ENCODE results near the gene GFPT2. TPM values are rescaled to one million over a fixed set of nuclear protein-coding genes. Genes with fewer than 3 reads are reported as not detected.

The GFPT2 gene
- total RNA-seq, 1 experiment from 2014 or later = 8.2 TPM

GRCh38 chr5:180380856-180381255 is 27.7 kb upstream of the GFPT2 start:
- Mint-ChIP-seq H3K27me3 (ENCODE audit: insufficient read depth, unreplicated experiment) (peaks cover under 1% of the 10 kb centered on the region), H3K27ac (ENCODE audit: low read depth, unreplicated experiment) (no peak overlapping the region), H3K4me3 (ENCODE audit: unreplicated experiment) (no peak overlapping the region), H3K36me3 (ENCODE audit: insufficient read depth, unreplicated experiment) (peaks cover 4% of the 10 kb centered on the region), H3K9me3 (ENCODE audit: unreplicated experiment) (no peaks in the 10 kb centered on the region), H3K4me1 (ENCODE audit: insufficient read depth, unreplicated experiment) (no peaks in the 10 kb centered on the region)
- DNase-seq (ENCODE audit: unreplicated experiment) = no peak
- intact Hi-C loops (cut with micrococcal nuclease) = no loop called here
- CTCF ChIA-PET = interaction anchor here (0.6 to 0.7 kb wide), 2 partner anchors 62 to 74 kb away, joined by 3 read pairs; no protein-coding TSS in a partner anchor
- no TSS peak for BruUV-seq (replicated peaks)
- no peak for TF ChIP-seq CTCF (IDR thresholded peaks at IDR 0.05; ENCODE audit: unreplicated experiment)
- POLR2A ChIA-PET = no interaction called here

DNA sequence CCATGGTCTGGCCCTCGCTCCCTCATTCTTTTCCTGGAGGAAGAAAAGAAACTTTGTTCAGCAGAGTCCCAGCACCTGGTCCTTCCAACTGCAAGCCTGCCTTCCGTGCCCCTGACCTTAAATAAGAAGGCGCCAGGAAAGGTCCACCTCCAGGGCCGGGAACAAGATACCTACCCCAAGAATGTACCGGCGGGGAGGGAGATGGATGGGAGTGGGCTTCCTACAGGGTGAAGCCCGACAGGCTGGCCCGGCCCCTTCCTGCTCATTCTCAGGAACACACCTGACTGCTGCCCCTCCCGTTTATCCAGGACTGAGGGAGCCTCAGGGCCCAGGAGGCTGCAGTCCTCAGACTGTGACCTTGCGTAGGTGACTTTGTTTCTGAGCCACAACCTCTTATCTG is 27.3 kb upstream of the GFPT2 start:
- H3K4me3 Mint-ChIP-seq (ENCODE audit: unreplicated experiment) = no peak overlapping the region
- no peaks in the 10 kb centered on the region for H3K4me1 Mint-ChIP-seq (ENCODE audit: insufficient read depth, unreplicated experiment)
- BruUV-seq (replicated peaks) = no TSS peak
- H3K9me3 Mint-ChIP-seq (ENCODE audit: unreplicated experiment) = no peaks in the 10 kb centered on the region
- TF ChIP-seq CTCF (IDR thresholded peaks at IDR 0.05; ENCODE audit: unreplicated experiment) = no peak
- H3K27me3 Mint-ChIP-seq (ENCODE audit: insufficient read depth, unreplicated experiment) = peaks cover 5% of the 10 kb centered on the region
- peaks cover 4% of the 10 kb centered on the region for H3K36me3 Mint-ChIP-seq (ENCODE audit: insufficient read depth, unreplicated experiment)
- DNase-seq (ENCODE audit: unreplicated experiment) = no peak
- H3K27ac Mint-ChIP-seq (ENCODE audit: low read depth, unreplicated experiment) = no peak overlapping the region
- intact Hi-C loops (cut with micrococcal nuclease) = no loop called here
- ChIA-PET CTCF (no interaction called here), POLR2A (no interaction called here)

GRCh38 chr5:180379355-180380070 is 26.4 kb upstream of the GFPT2 start:
- no peak for TF ChIP-seq CTCF (IDR thresholded peaks at IDR 0.05; ENCODE audit: unreplicated experiment)
- DNase-seq (ENCODE audit: unreplicated experiment) = no peak
- H3K9me3 Mint-ChIP-seq (ENCODE audit: unreplicated experiment) = no peaks in the 10 kb centered on the region
- intact Hi-C loops (cut with micrococcal nuclease) = no loop called here
- peaks cover 4% of the 10 kb centered on the region for H3K36me3 Mint-ChIP-seq (ENCODE audit: insufficient read depth, unreplicated experiment)
- CTCF ChIA-PET = interaction anchor here (0.7 kb wide), 1 partner anchor 1286 kb away, joined by 3 read pairs; no protein-coding TSS in a partner anchor
- H3K27me3 Mint-ChIP-seq (ENCODE audit: insufficient read depth, unreplicated experiment) = peaks cover 10% of the 10 kb centered on the region
- BruUV-seq (replicated peaks) = no TSS peak
- H3K4me3 Mint-ChIP-seq (ENCODE audit: unreplicated experiment) = no peak overlapping the region
- H3K4me1 Mint-ChIP-seq (ENCODE audit: insufficient read depth, unreplicated experiment) = no peaks in the 10 kb centered on the region
- POLR2A ChIA-PET = no interaction called here
- no peak overlapping the region for H3K27ac Mint-ChIP-seq (ENCODE audit: low read depth, unreplicated experiment)

DNA sequence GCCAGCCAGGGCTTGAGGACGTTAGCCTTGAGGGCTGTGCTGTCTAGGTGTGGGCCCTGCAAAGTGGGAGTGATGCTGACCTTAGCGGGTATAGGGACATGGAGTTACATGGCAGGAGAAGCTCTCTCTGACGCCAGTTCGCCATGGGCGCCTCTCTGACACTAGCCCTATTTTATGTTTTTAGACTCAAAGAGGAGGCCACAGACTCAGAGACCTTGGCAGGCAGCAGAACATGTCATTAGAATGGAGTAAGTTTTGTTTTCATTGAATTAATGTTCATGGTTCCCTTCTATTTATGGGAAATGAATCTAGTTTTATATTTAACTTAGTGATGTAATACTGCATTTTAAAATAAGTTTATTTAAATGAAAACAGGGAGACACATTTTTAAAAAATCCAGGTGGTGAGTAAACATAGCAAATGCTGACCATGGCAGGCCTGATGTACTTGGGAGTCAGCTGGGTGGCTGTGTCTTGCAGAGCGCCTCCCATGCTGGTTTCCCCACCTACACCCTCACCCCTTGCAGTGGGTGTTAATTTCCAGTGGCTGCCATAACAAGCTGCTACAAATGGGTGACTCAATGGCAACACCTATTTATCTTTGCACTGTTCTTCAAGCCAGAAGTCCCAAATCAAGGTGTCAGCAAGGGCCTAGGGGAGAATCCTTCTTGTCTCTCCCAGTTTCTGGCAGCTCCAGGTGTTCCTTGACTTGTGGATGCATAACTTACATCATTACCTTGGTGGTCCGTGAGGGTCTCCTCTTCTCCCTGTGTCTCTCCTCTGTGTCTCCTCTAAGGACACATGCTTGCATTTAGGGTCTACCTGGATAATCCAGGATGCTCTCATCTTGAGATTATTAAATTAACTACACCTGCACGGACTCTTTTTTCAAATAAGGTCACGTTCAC is 25.6 kb upstream of the GFPT2 start:
- no peak overlapping the region for H3K4me3 Mint-ChIP-seq (ENCODE audit: unreplicated experiment)
- CTCF ChIA-PET = interaction anchor here (0.7 to 1.0 kb wide), 2 partner anchors 92 to 1285 kb away, joined by 3 to 5 read pairs; no protein-coding TSS in a partner anchor
- no peak for DNase-seq (ENCODE audit: unreplicated experiment)
- POLR2A ChIA-PET = no interaction called here
- no peak overlapping the region for H3K27ac Mint-ChIP-seq (ENCODE audit: low read depth, unreplicated experiment)
- intact Hi-C loops (cut with micrococcal nuclease) = no loop called here
- H3K27me3 Mint-ChIP-seq (ENCODE audit: insufficient read depth, unreplicated experiment) = peaks cover 10% of the 10 kb centered on the region
- peaks cover 4% of the 10 kb centered on the region for H3K36me3 Mint-ChIP-seq (ENCODE audit: insufficient read depth, unreplicated experiment)
- H3K4me1 Mint-ChIP-seq (ENCODE audit: insufficient read depth, unreplicated experiment) = no peaks in the 10 kb centered on the region
- H3K9me3 Mint-ChIP-seq (ENCODE audit: unreplicated experiment) = no peaks in the 10 kb centered on the region
- BruUV-seq (replicated peaks) = no TSS peak
- no peak for TF ChIP-seq CTCF (IDR thresholded peaks at IDR 0.05; ENCODE audit: unreplicated experiment)

All from MCF 10A (cell line).